Activated CD8-positive, alpha-beta memory T cell treated with anti-CD3 and anti-CD28 coated beads, Interleukin-2, amount 50 U/mL, for 48 hours (primary cell): Measurements from ENCODE around the gene ARFGAP2.
"Not testable (repeated sequence)": the region's sequence is repeated elsewhere in the genome, so short reads cannot be mapped to it uniquely, and the experiment has no call there.

Experiments
- DNase-seq: peaks from one replicate; pipeline ENCODE4 v3.0.0-alpha.2; 2020

The ARFGAP2 gene

GRCh38 chr11:47176328-47177228 lies at the start of gene ARFGAP2:
Gene ARFGAP2 (minus strand): TSS chr11:47176879. CDS start chr11:47176853, 26 bp downstream.
- DNase-seq = peak; percentile 96

- no peak for DNase-seq
Observed at GRCh38 chr11:47225552-47226400, 49.1 kb upstream of the ARFGAP2 start.

- no peak for DNase-seq
Observed at GRCh38 chr11:47222696-47223095, 46.0 kb upstream of the ARFGAP2 start.

DNA sequence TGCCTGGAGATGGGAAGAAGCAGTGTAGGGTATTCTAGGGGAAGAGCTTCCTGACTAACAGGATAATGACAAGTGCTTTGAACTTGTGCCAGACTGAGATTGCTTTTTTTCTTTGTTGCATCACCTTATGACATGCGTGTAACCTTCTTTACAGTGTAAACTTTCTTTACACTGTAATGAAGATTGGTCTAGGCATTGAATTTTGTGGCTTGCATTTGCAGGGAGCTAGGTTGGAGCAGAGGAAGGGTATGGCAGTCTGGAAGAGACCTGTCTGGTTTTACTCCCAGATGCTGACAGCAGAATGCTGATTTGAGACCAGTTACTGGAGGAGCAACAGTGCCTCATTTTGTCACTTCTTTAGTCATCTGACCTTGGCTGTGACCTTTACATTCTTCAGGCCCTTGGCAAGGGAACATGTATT lies 43.7 kb upstream of the ARFGAP2 start:
- DNase-seq = no peak

DNA sequence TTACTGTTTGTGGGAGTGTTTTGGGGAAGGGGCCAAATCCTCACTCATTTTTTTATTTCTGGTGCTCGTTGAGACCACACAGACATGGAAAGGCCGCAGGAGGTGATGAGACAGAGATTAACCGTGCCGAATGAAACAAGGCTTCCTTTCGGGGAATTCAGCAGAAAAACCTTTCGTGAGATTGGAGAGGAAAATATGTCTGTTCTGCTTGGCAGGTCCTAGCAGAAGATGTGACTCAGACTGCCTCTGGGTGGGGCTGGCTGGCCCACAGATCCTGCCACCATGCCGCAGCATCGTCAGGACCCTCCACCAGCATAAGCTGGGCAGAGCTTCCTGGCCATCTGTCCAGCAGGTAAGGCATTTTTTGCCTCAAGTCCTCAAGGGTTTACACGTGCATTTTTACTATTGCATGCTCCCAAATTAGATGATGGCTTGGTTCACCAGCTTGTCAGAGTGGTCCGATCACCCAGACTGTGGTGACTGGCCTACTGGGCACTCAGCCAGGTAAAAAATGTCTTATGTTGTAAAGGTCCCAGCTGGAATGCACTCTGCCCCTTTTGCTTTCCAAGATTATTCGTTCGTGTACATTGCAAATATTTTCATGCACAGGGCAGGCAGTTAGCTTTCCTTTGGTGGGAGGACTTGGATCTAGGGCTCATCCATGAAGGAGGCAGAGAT lies 39.6 kb upstream of the ARFGAP2 start:
- peak; percentile 83 for DNase-seq

DNA sequence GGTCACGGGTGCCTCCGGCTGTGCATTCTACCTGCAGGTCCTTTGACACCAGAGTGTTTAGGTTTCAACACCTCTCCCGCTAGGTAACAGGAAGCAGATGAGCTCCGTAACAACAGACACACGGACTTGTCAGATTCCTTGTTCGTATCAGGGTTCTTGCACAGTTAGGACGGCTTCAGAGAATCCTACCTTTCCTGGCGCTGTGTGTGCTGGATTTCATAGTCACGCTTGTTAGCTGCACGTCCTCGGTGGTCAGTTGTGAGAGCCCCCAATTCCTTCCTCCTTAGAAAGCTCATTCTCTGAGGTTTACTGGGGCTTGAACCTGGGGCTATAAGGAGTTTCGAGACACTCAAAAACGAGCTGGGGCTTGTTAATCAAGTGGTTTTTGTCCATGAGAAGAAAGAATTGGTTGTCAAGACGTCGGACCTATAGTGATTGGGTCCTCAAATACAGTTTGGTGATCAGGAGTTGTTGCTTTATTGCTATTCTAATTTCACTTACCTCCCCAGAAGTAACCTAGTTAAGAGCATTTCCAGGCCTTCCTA lies 38.8 kb upstream of the ARFGAP2 start:
- DNase-seq = no peak

- peak; percentile 91 for DNase-seq
Observed at GRCh38 chr11:47213950-47214565, 37.4 kb upstream of the ARFGAP2 start.

- DNase-seq = no peak
Observed at GRCh38 chr11:47212938-47213337, 36.3 kb upstream of the ARFGAP2 start.

GRCh38 chr11:47208628-47209027 lies 31.9 kb upstream of the ARFGAP2 start:
- no peak for DNase-seq

GRCh38 chr11:47208008-47208552 lies 31.4 kb upstream of the ARFGAP2 start:
- DNase-seq = not testable (repeated sequence)

DNA sequence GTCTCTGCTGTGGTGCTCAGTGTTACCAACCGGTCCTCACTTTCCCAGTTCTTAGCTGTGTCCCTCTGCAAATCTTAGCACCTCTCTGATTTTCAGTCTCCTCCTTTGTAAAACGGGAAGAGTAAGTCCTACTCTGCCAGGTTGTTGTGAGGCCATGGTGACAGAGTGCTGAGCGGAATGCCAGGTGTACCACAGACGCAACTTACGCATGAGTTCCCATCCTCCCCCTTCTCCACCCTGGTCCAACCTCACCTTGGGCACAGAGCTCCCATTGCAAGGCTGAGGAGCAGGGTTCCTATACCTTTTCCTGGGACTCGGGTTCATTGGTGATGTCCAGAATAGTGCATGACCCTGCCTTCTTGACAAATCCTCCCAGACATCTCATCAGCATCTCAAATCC lies 30.8 kb upstream of the ARFGAP2 start:
- DNase-seq = no peak

GRCh38 chr11:47206577-47206976 lies 29.9 kb upstream of the ARFGAP2 start:
- DNase-seq = not testable (repeated sequence)

DNA sequence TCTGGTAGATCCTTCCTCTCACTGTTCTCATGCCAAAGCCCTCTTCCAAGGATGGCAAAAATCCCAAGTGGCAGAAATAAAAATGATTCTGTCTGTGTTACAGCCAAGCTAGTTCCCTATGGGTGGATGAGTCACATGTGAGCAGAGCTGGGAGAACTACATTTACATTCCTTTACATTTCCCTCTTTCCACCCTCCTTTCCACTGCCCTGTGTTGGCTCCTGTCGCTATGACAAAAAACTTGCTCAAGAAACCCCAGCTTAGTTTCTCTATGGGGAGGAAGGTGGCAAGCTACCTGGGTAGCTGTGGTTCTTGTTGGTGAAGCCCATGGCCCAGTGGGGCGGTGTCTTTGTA lies 27.9 kb upstream of the ARFGAP2 start:
- no peak for DNase-seq

DNA sequence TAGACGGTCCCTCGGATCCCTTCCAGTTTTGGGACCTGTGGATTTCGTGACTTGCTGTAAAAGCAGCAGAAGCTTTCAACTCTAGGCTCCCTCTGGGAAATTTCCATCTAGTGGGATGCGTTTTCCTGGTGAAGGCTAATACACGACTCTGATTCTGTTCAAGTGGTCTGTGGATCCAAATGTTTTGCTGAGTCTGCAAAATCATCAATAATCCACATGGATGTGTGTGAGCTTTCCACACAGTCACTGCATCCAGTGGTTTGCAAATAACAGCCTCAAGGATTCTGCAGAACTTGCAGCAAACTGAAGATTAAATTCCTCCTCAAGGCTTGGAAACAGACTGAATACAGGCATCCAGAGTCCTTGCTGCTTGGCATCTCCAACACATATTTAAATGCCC lies 25.9 kb upstream of the ARFGAP2 start:
- DNase-seq = no peak

GRCh38 chr11:47201015-47201414 lies 24.3 kb upstream of the ARFGAP2 start:
- no peak for DNase-seq

DNA sequence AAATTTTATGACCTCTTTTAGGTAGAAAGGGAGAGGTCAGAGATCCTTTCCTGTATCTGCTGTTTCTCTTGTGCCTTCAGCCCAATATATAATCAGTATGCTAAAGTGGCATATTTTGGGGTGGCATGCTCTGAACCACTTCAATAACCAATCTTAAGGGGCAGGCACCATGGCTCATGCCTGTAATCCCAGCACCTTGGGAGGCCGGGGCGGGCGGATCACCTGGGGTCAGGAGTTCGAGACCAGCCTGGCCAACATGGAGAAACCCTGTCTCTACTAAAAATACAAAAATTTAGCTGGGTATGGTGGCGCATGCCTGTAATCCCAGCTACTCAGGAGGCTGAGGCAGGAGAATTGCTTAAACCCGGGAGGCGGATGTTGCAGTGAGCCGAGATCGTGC lies 21.5 kb upstream of the ARFGAP2 start:
- DNase-seq = not testable (repeated sequence)

DNA sequence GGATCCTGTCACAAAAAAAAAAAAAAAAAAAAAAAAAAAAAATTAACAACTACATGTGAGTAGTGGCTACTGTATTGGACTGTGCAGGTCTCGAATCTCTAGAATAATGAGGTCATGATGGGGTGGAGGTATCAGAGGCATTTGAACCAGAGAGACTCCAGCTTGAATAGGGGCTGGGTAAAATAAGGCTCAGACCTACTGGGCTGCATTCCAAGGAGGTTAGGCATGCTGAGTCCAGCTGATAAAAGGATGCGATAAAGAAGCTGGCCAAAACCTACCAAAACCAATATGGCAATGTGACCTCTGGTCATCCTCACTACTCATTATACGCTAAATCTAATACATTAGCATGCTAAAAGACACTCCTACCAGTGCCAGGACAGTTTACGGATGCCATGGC lies 15.4 kb upstream of the ARFGAP2 start:
- no peak for DNase-seq

DNA sequence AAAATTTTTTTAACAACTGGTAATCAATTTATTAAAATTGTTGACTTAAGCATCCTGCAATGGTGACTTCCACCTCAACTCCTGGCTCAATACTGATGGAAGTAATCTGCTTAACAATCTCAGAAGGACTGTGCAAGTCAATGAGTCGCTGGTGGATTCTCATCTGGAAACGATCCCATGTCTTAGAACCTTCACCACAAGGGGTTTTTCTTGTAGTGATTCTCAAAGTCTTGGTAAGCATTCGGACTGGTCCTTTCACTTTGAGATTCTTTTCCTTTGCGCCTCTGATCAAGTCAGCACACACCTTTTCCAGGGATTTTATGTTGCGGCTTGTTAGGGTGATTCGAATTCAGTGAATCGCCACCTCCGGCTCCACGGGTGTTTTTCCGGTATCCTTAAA lies 14.5 kb upstream of the ARFGAP2 start:
- DNase-seq = not testable (repeated sequence)

DNA sequence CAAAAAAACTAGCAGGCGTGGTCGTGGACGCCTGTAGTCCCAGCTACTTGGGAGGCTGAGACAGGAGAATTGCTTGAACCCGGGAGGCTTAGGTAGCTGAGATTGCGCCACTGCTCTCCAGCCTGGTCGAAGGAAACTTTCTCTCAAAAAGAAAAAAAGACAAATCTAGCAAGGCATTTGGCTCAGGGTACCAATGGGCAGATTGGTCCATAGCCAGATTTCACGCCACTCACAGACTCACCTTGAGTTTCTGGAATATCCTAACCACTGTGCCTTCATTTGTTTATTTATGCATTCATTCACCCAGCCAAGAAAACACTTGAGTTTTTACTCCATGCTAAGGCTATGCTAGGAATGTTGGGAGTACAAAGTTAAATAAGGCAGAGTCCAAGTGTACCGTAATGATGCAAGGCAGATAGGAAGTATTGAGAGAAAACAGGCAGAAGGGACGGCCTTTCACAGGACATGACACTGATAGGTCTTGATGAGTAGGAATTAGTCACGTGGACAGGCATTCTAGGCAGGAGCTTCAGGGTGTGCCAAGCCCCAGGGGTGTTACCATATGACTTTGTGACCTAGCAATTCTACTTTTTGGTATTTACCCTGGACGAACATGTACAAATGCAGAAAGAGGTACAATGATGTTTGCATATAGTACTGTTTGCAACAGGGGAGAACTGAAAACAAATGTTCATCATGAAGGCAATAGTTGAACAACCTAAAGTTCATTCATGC lies 12.6 kb upstream of the ARFGAP2 start:
- no peak for DNase-seq

GRCh38 chr11:47188259-47188658 lies 11.6 kb upstream of the ARFGAP2 start:
- no peak for DNase-seq

DNA sequence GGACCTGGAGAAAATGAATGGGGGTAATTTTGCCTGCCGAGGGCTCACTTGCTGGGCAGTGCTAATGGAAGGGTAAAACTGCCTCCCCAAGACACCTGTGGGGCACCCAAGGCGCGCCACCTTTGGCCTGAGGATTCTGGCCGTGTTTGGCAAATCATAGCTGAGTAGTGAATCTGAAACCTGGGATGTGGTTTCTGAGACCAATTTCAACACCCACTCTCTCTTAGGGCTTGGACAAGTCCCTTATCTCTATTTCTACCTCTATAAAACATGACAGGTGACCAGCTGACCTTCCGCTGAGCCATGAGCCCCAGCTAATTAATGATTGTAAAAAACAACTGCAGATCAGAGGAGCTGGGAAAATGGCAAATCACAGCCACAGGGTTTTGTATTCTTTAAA lies 11.0 kb upstream of the ARFGAP2 start:
- no peak for DNase-seq
